NCI-H1930 (cell line): ENCODE measurements around the gene MLYCD.

Experiments used
- DNase-seq, 2 experiments: peaks; one replicate each; lab custom pipeline; 2025; lab: John Stamatoyannopoulos, UW

MLYCD gene

GRCh38 chr16:83925957-83926725 lies 27.2 kb downstream of the MLYCD start:
- DNase-seq = no peak

- DNase-seq = peak; percentile 7 to 24
Observed at GRCh38 chr16:83926726-83927397, 27.9 kb downstream of the MLYCD start.

- DNase-seq = no peak
Observed at GRCh38 chr16:83928341-83929055, 29.6 kb downstream of the MLYCD start.

GRCh38 chr16:83929811-83930555 lies 31.1 kb downstream of the MLYCD start:
- DNase-seq = no peak

- no peak for DNase-seq
Observed at GRCh38 chr16:83930730-83931500, 32.0 kb downstream of the MLYCD start.

- no peak for DNase-seq
Observed at GRCh38 chr16:83931556-83931955, 32.6 kb downstream of the MLYCD start.

GRCh38 chr16:83932304-83932703 lies 33.4 kb downstream of the MLYCD start:
- no peak for DNase-seq

- no peak for DNase-seq
Observed at GRCh38 chr16:83932955-83933673, 34.2 kb downstream of the MLYCD start.

GRCh38 chr16:83933885-83934683 lies 35.2 kb downstream of the MLYCD start:
- DNase-seq = no peak

GRCh38 chr16:83934684-83934977 lies 35.7 kb downstream of the MLYCD start:
- DNase-seq = no peak

GRCh38 chr16:83935005-83935857 lies 36.3 kb downstream of the MLYCD start:
- DNase-seq = no peak

GRCh38 chr16:83935858-83936255 lies 36.9 kb downstream of the MLYCD start:
- no peak for DNase-seq

- no peak for DNase-seq
Observed at GRCh38 chr16:83936581-83937165, 37.8 kb downstream of the MLYCD start.

GRCh38 chr16:83937267-83937666 lies 38.4 kb downstream of the MLYCD start:
- DNase-seq = no peak

- no peak for DNase-seq
Observed at GRCh38 chr16:83937922-83938885, 39.3 kb downstream of the MLYCD start.

GRCh38 chr16:83939266-83939855 lies 40.4 kb downstream of the MLYCD start:
- DNase-seq = no peak

- no peak for DNase-seq
Observed at GRCh38 chr16:83940119-83940518, 41.2 kb downstream of the MLYCD start.
